Measurements from ENCODE around the gene MATN4.

DNA sequence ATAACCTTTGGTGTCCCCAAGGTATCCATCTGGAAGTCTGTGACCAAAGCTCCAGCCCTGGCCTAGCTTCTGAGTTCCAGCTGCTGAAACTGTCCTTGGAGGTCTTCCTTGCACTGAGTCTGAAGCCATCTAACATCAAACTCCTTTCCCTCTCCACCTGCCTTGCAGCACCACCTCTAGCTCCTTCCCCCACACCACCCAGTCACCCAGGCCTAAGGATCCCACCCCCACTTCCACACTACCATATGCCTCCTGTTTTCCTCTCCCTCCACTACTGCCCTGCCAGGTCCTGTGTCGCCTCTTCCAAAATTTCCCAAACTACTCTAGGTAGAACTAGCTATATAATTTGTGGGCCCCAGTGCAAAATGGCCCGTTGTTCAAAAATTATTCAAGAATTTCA, 10.8 kb upstream of the MATN4 start:
- TF ChIP-seq, protein P1, sequence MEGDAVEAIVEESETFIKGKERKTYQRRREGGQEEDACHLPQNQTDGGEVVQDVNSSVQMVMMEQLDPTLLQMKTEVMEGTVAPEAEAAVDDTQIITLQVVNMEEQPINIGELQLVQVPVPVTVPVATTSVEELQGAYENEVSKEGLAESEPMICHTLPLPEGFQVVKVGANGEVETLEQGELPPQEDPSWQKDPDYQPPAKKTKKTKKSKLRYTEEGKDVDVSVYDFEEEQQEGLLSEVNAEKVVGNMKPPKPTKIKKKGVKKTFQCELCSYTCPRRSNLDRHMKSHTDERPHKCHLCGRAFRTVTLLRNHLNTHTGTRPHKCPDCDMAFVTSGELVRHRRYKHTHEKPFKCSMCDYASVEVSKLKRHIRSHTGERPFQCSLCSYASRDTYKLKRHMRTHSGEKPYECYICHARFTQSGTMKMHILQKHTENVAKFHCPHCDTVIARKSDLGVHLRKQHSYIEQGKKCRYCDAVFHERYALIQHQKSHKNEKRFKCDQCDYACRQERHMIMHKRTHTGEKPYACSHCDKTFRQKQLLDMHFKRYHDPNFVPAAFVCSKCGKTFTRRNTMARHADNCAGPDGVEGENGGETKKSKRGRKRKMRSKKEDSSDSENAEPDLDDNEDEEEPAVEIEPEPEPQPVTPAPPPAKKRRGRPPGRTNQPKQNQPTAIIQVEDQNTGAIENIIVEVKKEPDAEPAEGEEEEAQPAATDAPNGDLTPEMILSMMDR (IDR thresholded peaks at IDR 0.05; ENCODE audit: low read depth, low read length) = no peak
- no peak for TF ChIP-seq POLR2A (IDR thresholded peaks at IDR 0.05; ENCODE audit: extremely low read depth, insufficient read length)
- TF ChIP-seq, protein P2, sequence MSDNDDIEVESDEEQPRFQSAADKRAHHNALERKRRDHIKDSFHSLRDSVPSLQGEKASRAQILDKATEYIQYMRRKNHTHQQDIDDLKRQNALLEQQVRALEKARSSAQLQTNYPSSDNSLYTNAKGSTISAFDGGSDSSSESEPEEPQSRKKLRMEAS (IDR thresholded peaks at IDR 0.05; ENCODE audit: low read depth, low read length) = no peak

Measured in NB4 (cell line).